CD4-positive, alpha-beta T cell (primary cell): ENCODE measurements around the gene MRPS24. TPM values are rescaled to one million over a fixed set of nuclear protein-coding genes. Genes with fewer than 3 reads are reported as not detected.

Experiments
- ATAC-seq: fragments of 200-7000 bp; cut with Tn5 transposase; one replicate; pipeline ENCODE4 v1.10.0; 2022; ENCODE audit warnings: mild to moderate bottlenecking; ENCODE audit not compliant: poor library complexity
- CTCF ChIA-PET: fragments of 350-600 bp; sonication (Branson Sonifier 250); formaldehyde crosslinking; loops from one replicate; lab custom pipeline; 2021; ENCODE audit warnings: antibody characterized with exemption, inconsistent platforms; lab: Charles Lee
- POLR2A ChIA-PET: fragments of 350-600 bp; sonication (Branson Sonifier 250); formaldehyde crosslinking; loops from one replicate; lab custom pipeline; 2021; ENCODE audit warnings: antibody characterized with exemption, inconsistent platforms; lab: Charles Lee
- DNase-seq, 14 experiments: peaks; one replicate each; pipeline ENCODE4 v3.0.0-alpha.2; 2013 to 2020; ENCODE audit warnings: mixed read lengths in 2 of 14
- H3K27ac ChIP-seq, 2 donors: one replicate each; pipeline versions ENCODE4 v1.5.1 to v1.7.0; 2013; ENCODE audit warnings: low read length in 2 of 2, low read depth in 1 of 2, mild to moderate bottlenecking in 1 of 2
- H3K27me3 ChIP-seq, 2 experiments: 1 replicate in 1 of 2; 2 replicates in 1 of 2; pipeline versions ENCODE4 v1.6.1 to v1.7.0; 2013; ENCODE audit warnings: low read length in 2 of 2, control low read depth in 1 of 2, mild to moderate bottlenecking in 1 of 2, moderate library complexity in 1 of 2; ENCODE audit not compliant: insufficient read depth in 2 of 2, control insufficient read depth in 1 of 2
- H3K36me3 ChIP-seq: one replicate; pipeline ENCODE4 v1.6.1; 2013; ENCODE audit warnings: low read length, control low read depth; ENCODE audit not compliant: insufficient read depth
- H3K4me1 ChIP-seq: one replicate; pipeline ENCODE4 v1.6.1; 2013; ENCODE audit warnings: low read length, control low read depth; ENCODE audit not compliant: insufficient read depth
- H3K4me3 ChIP-seq: one replicate; pipeline ENCODE4 v1.5.1; 2013; ENCODE audit warnings: mild to moderate bottlenecking, low read length, moderate library complexity
- H3K9me3 ChIP-seq, 2 experiments: 1 replicate in 1 of 2; 2 replicates in 1 of 2; pipeline versions ENCODE4 v1.6.1 to v1.7.0; 2013; ENCODE audit warnings: low read length in 2 of 2, mild to moderate bottlenecking in 2 of 2, control low read depth in 1 of 2, moderate library complexity in 1 of 2; ENCODE audit not compliant: control insufficient read depth in 1 of 2, insufficient read depth in 1 of 2
- H3K27ac Mint-ChIP-seq: one replicate; pipeline ENCODE4 v1.8.0; 2020; ENCODE audit warnings: mixed read lengths
- H3K27me3 Mint-ChIP-seq: one replicate; pipeline ENCODE4 v1.8.0; 2021; ENCODE audit warnings: mixed read lengths
- H3K36me3 Mint-ChIP-seq: one replicate; pipeline ENCODE4 v1.8.0; 2021; ENCODE audit warnings: low read depth, mixed read lengths
- H3K4me1 Mint-ChIP-seq: one replicate; pipeline ENCODE4 v1.8.0; 2021; ENCODE audit warnings: low read depth, mixed read lengths
- H3K4me3 Mint-ChIP-seq: one replicate; pipeline ENCODE4 v1.8.0; 2020; ENCODE audit warnings: mild to moderate bottlenecking, mixed read lengths
- H3K9me3 Mint-ChIP-seq: one replicate; pipeline ENCODE4 v1.8.0; 2020; ENCODE audit warnings: mixed read lengths
- intact Hi-C, 2 experiments: fragments of 100-400 bp; cut with DNase I in 1 of 2; cut with micrococcal nuclease in 1 of 2; formaldehyde crosslinking; loops; one replicate each; pipeline versions ENCODE4 v1.15.1 to v1.9.0; 2023 to 2025; cut with DNase I, micrococcal nuclease
- total RNA-seq, 174 experiments: library from RNA in 2 of 174; stranded (reverse) in 2 of 174; gene quantifications; one replicate each; pipeline ENCODE4 v1.2.3 and lab custom pipeline; 2021 to 2026
- TF ChIP-seq, protein P1 (sequence below): fragments of 200-600 bp; IDR thresholded peaks from one replicate; pipeline ENCODE4 v1.8.0; 2022; ENCODE audit warnings: antibody characterized with exemption, mild to moderate bottlenecking

The MRPS24 gene
- total RNA-seq, 2 experiments from 2014 or later, result 63.1 to 69.7 TPM

DNA sequence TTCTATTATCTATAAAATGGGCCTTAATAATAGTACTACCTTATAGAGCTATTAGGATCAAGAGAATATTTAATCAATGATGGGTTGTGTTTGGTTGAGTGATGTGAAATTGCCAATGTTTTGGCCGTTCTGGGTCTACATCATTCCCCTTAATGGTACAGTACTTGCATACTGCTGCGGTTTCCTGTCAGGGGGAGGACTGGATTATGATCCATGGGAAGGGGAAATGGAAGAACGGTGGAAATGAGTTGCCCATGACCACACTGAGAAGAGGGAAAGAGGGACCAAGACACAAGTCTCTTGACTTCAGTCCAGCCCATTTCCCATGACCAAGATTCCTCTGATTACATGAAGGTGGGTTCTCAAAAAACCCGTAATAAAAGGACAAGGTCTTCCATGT lies 999 bp upstream of the MRPS24 start:
- ATAC-seq, result no peak
- peak overlapping the region; percentile 90 for H3K27ac Mint-ChIP-seq
- H3K4me1 ChIP-seq, result peaks cover 20% of the 10 kb centered on the region
- H3K4me1 Mint-ChIP-seq, result peaks cover 26% of the 10 kb centered on the region
- H3K27me3 Mint-ChIP-seq, result no peaks in the 10 kb centered on the region
- H3K9me3 Mint-ChIP-seq, result no peaks in the 10 kb centered on the region
- TF ChIP-seq, protein P1, sequence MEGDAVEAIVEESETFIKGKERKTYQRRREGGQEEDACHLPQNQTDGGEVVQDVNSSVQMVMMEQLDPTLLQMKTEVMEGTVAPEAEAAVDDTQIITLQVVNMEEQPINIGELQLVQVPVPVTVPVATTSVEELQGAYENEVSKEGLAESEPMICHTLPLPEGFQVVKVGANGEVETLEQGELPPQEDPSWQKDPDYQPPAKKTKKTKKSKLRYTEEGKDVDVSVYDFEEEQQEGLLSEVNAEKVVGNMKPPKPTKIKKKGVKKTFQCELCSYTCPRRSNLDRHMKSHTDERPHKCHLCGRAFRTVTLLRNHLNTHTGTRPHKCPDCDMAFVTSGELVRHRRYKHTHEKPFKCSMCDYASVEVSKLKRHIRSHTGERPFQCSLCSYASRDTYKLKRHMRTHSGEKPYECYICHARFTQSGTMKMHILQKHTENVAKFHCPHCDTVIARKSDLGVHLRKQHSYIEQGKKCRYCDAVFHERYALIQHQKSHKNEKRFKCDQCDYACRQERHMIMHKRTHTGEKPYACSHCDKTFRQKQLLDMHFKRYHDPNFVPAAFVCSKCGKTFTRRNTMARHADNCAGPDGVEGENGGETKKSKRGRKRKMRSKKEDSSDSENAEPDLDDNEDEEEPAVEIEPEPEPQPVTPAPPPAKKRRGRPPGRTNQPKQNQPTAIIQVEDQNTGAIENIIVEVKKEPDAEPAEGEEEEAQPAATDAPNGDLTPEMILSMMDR, result no peak
- H3K4me3 Mint-ChIP-seq, result peak overlapping the region; percentile 92
- ChIA-PET CTCF (no interaction called here), POLR2A (interaction anchor here (1.5 to 1.8 kb wide), 2 partner anchors 56 to 620 kb away, joined by 6 to 17 read pairs; partner anchors contain the start of genes NUDCD3 and UBE2D4)
- no peak overlapping the region for H3K27ac ChIP-seq
- H3K36me3 ChIP-seq, result peaks cover 22% of the 10 kb centered on the region
- H3K4me3 ChIP-seq, result no peak overlapping the region
- peak in 1 of 14 experiments; percentile 11 for DNase-seq
- no peaks in the 10 kb centered on the region for H3K27me3 ChIP-seq
- H3K36me3 Mint-ChIP-seq, result peaks cover 46% of the 10 kb centered on the region
- no peaks in the 10 kb centered on the region for H3K9me3 ChIP-seq
- intact Hi-C loops, result loop anchor here (2.0 to 10.0 kb wide), 2 partner anchors 56 to 254 kb away; partner anchors contain the start of genes UBE2D4 (in 2 of the 2) and POLD2 (in 1 of the 2)

DNA sequence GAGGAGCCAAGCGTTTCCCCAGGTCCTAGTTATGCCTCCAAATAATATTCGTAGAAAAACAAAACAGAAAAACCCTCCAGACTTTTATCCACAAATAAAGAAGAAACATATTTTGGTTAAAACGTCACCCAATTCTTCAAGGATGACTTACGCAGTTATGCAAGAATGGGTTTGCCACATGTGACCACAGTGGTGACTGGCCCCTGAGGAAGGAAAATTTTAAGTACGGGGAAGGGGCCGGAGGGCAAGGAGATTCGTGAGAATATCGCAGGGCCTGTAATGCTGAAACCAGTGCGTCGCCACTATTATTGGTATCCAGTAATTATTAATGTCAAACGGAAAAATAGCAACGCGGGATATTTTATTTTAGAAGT lies 537 bp upstream of the MRPS24 start:
- Histone ChIP-seq H3K27me3 (no peaks in the 10 kb centered on the region), H3K36me3 (peaks cover 23% of the 10 kb centered on the region), H3K4me3 (peak overlapping the region; percentile 70), H3K27ac (peak overlapping the region; percentile 58 to 68), H3K4me1 (peaks cover 20% of the 10 kb centered on the region), H3K9me3 (no peaks in the 10 kb centered on the region)
- ChIA-PET POLR2A (interaction anchor here (0.6 to 1.8 kb wide), 16 partner anchors 9 to 1015 kb away, joined by 3 to 17 read pairs (median 3); partner anchors contain the start of genes BLVRA, DBNL, DDX56 and MRPL32), CTCF (interaction anchor here (0.6 to 1.1 kb wide), 2 partner anchors 31 to 287 kb away, joined by 3 to 4 read pairs; partner anchors contain the start of gene STK17A)
- ATAC-seq (peak; percentile 2), DNase-seq (peak in 3 of 14 experiments; percentile 23 to 77 (median 72))
- Mint-ChIP-seq H3K36me3 (peaks cover 46% of the 10 kb centered on the region), H3K4me3 (peak overlapping the region; percentile 92), H3K9me3 (no peaks in the 10 kb centered on the region), H3K27me3 (no peaks in the 10 kb centered on the region), H3K4me1 (peaks cover 26% of the 10 kb centered on the region), H3K27ac (peak overlapping the region; percentile 90)
- intact Hi-C loops, result loop anchor here (2.0 to 10.0 kb wide), 3 partner anchors 37 to 255 kb away; partner anchors contain the start of genes UBE2D4 (in 2 of the 2), POLD2 (in 1 of the 2) and URGCP (in 1 of the 2)
- TF ChIP-seq, protein P1, result no peak

DNA sequence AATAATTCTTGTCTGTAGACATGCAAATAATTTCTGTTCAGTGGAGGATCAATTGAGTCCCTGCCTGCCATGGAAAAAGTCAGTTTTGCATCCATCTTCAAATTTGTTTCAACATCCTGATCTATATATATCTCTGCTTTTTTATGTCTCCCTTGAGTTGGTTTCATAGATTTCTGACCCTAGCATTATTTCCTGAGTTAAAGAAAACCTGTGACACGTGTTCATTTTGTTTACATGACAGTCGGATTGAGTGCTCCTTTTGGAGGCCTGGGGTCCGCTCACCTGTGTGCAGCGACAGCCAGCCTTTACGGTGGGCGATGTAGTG lies 674 bp downstream of the MRPS24 start:
- DNase-seq (no peak), ATAC-seq (no peak)
- peaks cover 26% of the 10 kb centered on the region for H3K4me1 Mint-ChIP-seq
- intact Hi-C loops, result loop anchor here in 1 of 2 experiments (5.0 kb wide), 1 partner anchor 39 kb away; the partner anchor contains the start of gene URGCP
- peaks cover 46% of the 10 kb centered on the region for H3K36me3 Mint-ChIP-seq
- Histone ChIP-seq H3K9me3 (no peaks in the 10 kb centered on the region), H3K36me3 (peaks cover 23% of the 10 kb centered on the region), H3K27me3 (no peaks in the 10 kb centered on the region), H3K4me3 (peak overlapping the region; percentile 70), H3K4me1 (peaks cover 20% of the 10 kb centered on the region), H3K27ac (peak overlapping the region in 1 of 2 donors; percentile 44)
- H3K27ac Mint-ChIP-seq, result peak overlapping the region; percentile 90
- CTCF ChIA-PET, result no interaction called here
- peak overlapping the region; percentile 92 for H3K4me3 Mint-ChIP-seq
- no peaks in the 10 kb centered on the region for H3K27me3 Mint-ChIP-seq
- no peaks in the 10 kb centered on the region for H3K9me3 Mint-ChIP-seq
- TF ChIP-seq, protein P1, result no peak
- POLR2A ChIA-PET, result interaction anchor here (1.0 to 1.8 kb wide), 4 partner anchors 15 to 110 kb away, joined by 3 to 17 read pairs (median 5); partner anchors contain the start of genes BLVRA and UBE2D4
